ENCODE measurements around the gene SVEP1. TPM values are rescaled to one million over a fixed set of nuclear protein-coding genes. Genes with fewer than 3 reads are reported as not detected.

The SVEP1 gene
- total and polyA plus RNA-seq, 2 experiments from 2014 or later = 1.9 to 4.4 TPM

DNA sequence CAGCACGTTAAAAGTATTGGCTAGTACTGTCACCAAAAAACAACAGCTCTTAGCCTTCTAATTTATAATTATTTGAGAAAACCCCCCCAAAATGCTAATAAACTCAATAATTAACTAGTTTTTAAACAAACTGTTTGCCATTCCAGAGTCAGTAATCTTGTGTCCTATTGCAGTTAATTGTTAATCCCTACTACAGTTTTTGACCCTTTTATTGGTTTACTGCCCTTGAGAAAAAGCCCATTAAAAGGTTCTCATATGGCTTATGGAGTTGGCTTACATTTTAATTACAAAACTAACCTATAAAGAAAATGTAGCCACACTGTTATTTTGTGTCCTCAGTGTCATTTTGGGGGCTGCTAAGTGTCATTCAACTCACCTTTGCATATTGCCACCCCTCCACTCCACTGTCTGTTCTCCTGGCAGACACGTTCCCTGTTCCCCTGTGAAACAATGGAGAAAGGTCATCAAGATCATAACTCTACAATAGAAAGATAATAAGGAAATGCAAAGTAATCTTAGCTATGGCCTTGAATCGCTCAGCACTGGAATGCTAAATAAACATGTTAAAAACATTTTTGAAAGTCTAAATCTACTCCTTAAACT, 190.3 kb downstream of the SVEP1 start:
- H3K4me1 ChIP-seq (ENCODE audit: low read depth) = no peaks in the 10 kb centered on the region
- H3K27ac ChIP-seq = no peak overlapping the region
- H3K27me3 ChIP-seq = no peaks in the 10 kb centered on the region
- DNase-seq (ENCODE audit: low read depth in 1 of 2, low spot score in 1 of 2) = no peak
- no peak overlapping the region for H3K4me3 ChIP-seq
- no peaks in the 10 kb centered on the region for H3K9me3 ChIP-seq (ENCODE audit: low read depth)
- H3K36me3 ChIP-seq = no peaks in the 10 kb centered on the region
- TF ChIP-seq, protein P1, sequence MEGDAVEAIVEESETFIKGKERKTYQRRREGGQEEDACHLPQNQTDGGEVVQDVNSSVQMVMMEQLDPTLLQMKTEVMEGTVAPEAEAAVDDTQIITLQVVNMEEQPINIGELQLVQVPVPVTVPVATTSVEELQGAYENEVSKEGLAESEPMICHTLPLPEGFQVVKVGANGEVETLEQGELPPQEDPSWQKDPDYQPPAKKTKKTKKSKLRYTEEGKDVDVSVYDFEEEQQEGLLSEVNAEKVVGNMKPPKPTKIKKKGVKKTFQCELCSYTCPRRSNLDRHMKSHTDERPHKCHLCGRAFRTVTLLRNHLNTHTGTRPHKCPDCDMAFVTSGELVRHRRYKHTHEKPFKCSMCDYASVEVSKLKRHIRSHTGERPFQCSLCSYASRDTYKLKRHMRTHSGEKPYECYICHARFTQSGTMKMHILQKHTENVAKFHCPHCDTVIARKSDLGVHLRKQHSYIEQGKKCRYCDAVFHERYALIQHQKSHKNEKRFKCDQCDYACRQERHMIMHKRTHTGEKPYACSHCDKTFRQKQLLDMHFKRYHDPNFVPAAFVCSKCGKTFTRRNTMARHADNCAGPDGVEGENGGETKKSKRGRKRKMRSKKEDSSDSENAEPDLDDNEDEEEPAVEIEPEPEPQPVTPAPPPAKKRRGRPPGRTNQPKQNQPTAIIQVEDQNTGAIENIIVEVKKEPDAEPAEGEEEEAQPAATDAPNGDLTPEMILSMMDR (IDR thresholded peaks at IDR 0.05; ENCODE audit: low read depth, low read length) = no peak

DNA sequence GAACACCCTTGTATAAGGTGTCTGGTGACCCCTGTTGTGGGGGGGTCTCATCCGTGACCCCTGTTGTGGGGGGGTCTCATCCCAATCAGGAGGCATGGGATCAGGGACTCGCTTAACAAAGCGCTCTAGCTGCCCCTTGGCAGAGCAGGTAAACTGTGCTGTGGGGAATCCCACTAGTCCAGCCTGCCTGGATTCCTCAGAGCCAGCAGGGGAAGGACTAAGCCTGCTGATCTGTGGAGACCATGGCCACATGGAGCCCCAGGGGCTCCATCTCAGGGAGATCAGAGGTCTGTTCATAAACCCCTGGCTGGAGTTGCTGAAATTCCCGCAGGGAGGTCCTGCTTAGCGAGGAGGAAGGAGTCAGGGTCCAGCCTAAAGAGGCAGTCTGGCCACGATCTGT, 196.1 kb downstream of the SVEP1 start:
- Histone ChIP-seq H3K27ac (no peak overlapping the region), H3K4me3 (no peak overlapping the region), H3K4me1 (ENCODE audit: low read depth) (no peaks in the 10 kb centered on the region), H3K9me3 (ENCODE audit: low read depth) (no peaks in the 10 kb centered on the region), H3K27me3 (no peaks in the 10 kb centered on the region), H3K36me3 (no peaks in the 10 kb centered on the region)
- TF ChIP-seq, protein P1 (IDR thresholded peaks at IDR 0.05; ENCODE audit: low read depth, low read length) = no peak
- no peak for DNase-seq (ENCODE audit: low read depth in 1 of 2, low spot score in 1 of 2)

DNA sequence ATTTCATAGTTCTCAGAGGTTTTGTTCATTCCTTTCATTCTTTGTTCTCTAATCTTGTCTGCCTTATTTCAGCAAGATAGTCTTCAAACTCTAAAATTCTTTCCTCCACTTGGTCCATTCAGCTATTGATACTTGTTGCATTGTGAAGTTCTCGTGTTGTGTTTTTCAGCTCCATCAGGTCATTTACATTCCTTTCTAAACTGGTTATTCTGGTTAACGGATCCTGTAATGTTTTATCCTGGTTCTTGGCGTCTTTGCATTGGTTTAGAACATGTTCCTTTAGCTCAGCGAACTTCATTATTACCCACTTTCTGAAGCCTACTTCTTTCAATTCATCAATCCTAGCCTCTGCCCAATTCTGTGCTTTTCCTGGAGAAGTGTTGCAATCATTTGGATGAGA, 196.8 kb downstream of the SVEP1 start:
- H3K36me3 ChIP-seq = no peaks in the 10 kb centered on the region
- H3K27me3 ChIP-seq = no peaks in the 10 kb centered on the region
- no peaks in the 10 kb centered on the region for H3K4me1 ChIP-seq (ENCODE audit: low read depth)
- DNase-seq (ENCODE audit: low read depth in 1 of 2, low spot score in 1 of 2) = no peak
- no peak overlapping the region for H3K27ac ChIP-seq
- TF ChIP-seq, protein P1 (IDR thresholded peaks at IDR 0.05; ENCODE audit: low read depth, low read length) = no peak
- no peaks in the 10 kb centered on the region for H3K9me3 ChIP-seq (ENCODE audit: low read depth)
- no peak overlapping the region for H3K4me3 ChIP-seq

DNA sequence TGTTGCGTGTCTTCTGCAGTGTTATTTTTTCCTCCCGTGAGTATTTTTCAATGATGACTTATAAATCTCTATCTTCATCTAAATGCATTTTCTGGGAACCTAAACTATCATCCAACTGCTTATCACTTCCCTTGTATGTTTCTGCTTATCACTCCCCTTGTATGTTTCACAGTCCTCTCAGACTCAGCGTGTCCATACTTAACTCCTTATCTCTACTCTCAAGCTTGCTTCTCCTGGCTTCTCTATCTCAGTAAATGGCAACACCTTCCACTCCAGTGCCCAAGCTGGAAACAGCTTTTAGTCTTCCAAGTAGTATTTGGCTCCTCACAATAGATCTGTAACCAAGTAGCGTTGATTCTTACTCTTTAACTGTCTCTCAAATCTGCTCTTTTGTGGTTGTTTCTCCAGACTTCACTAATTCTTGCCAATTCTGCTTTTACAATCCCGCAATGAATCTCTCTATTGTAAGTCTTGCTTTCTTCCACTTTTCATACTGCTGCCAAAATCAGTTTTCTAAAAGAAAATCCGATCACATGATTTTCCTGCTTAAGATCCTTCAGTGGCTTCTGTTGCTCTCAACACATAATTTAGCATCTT, 208.0 kb downstream of the SVEP1 start:
- H3K36me3 ChIP-seq = no peaks in the 10 kb centered on the region
- TF ChIP-seq, protein P1 (IDR thresholded peaks at IDR 0.05; ENCODE audit: low read depth, low read length) = no peak
- peak; percentile 15 to 38 for DNase-seq (ENCODE audit: low read depth in 1 of 2, low spot score in 1 of 2)
- no peak overlapping the region for H3K27ac ChIP-seq
- no peaks in the 10 kb centered on the region for H3K9me3 ChIP-seq (ENCODE audit: low read depth)
- H3K4me1 ChIP-seq (ENCODE audit: low read depth) = peaks cover 18% of the 10 kb centered on the region
- no peak overlapping the region for H3K4me3 ChIP-seq
- peaks cover 4% of the 10 kb centered on the region for H3K27me3 ChIP-seq

DNA sequence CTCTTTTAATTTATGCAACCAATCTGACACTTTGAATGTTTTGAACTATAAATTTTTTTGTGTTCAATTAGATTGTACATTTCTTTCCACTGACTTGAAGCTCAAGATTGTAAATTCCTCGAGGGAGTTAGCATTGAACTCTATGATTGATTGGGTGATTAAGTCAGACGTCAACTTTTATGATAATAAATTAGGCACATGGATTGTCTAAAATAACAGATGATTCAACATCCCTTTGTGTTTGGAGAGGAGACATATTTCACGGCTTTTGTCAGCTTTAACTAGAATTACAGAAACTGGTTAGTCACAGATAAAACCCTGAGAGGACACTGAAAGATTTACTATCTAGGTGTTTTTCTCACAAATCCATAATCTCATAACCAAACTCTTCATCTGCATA, 209.2 kb downstream of the SVEP1 start:
- DNase-seq (ENCODE audit: low read depth in 1 of 2, low spot score in 1 of 2) = peak in 1 of 2 donors; percentile 6
- Histone ChIP-seq H3K36me3 (no peaks in the 10 kb centered on the region), H3K4me3 (no peak overlapping the region), H3K4me1 (ENCODE audit: low read depth) (peaks cover 18% of the 10 kb centered on the region), H3K27me3 (peaks cover 4% of the 10 kb centered on the region), H3K27ac (no peak overlapping the region), H3K9me3 (ENCODE audit: low read depth) (no peaks in the 10 kb centered on the region)
- TF ChIP-seq, protein P1 (IDR thresholded peaks at IDR 0.05; ENCODE audit: low read depth, low read length) = no peak

Measured in cardiac muscle cell (in vitro differentiated cells and primary cell).